ENCODE measurements around the gene PCGF1.

PCGF1 gene

GRCh38 chr2:74546004-74546403 is 38.5 kb upstream of the PCGF1 start:
- no peak for TF ChIP-seq ZFX (IDR thresholded peaks at IDR 0.05)
- TF ChIP-seq, protein P1, sequence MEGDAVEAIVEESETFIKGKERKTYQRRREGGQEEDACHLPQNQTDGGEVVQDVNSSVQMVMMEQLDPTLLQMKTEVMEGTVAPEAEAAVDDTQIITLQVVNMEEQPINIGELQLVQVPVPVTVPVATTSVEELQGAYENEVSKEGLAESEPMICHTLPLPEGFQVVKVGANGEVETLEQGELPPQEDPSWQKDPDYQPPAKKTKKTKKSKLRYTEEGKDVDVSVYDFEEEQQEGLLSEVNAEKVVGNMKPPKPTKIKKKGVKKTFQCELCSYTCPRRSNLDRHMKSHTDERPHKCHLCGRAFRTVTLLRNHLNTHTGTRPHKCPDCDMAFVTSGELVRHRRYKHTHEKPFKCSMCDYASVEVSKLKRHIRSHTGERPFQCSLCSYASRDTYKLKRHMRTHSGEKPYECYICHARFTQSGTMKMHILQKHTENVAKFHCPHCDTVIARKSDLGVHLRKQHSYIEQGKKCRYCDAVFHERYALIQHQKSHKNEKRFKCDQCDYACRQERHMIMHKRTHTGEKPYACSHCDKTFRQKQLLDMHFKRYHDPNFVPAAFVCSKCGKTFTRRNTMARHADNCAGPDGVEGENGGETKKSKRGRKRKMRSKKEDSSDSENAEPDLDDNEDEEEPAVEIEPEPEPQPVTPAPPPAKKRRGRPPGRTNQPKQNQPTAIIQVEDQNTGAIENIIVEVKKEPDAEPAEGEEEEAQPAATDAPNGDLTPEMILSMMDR (conservative IDR thresholded peaks at IDR 0.05) = no peak
- no peak overlapping the region for H3K27ac ChIP-seq

DNA sequence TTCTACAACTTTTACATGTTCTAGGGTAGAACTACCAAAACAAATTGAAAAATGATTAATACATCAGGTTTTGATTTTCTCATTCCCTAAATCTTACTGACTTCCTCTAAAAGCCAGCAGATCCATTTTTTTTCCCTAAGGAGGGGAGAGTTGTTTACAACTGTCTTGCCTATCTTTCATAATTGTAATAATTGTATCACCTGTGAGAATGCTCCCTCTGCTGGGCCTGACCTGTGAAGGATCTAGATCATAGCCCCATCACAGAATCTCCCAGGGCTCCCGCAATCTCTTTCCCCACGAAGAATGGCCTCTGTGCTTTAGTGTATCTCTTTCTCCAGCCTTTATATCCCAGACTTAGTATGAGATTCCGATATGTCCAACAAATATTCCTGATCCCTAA is 37.1 kb upstream of the PCGF1 start:
- TF ChIP-seq, protein P1 (conservative IDR thresholded peaks at IDR 0.05) = peak; percentile 30
- no peak for TF ChIP-seq ZFX (IDR thresholded peaks at IDR 0.05)
- no peak overlapping the region for H3K27ac ChIP-seq

DNA sequence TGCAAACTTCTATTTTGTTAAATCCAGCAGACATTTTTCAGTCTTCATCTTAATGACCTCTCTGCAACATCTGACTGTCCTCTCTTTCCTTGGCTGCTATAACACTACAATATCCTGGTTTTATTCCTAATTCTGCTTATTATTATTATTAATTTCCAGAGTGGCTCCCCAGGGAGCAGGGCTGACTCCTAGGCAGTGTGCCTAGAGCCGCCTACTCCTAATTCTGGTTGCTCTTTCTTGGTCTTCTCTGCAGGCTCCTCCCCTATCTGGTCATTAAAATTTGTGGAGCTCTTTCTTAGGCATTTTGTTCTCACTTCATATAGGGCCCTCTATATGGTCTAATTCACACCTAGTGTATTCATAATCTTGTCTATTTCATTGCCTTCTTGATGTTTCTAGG is 35.5 kb upstream of the PCGF1 start:
- TF ChIP-seq, protein P1 (conservative IDR thresholded peaks at IDR 0.05) = no peak
- no peak for TF ChIP-seq ZFX (IDR thresholded peaks at IDR 0.05)
- no peak overlapping the region for H3K27ac ChIP-seq

- TF ChIP-seq, protein P1 (conservative IDR thresholded peaks at IDR 0.05) = no peak
- TF ChIP-seq ZFX (IDR thresholded peaks at IDR 0.05) = no peak
- H3K27ac ChIP-seq = no peak overlapping the region
Observed at GRCh38 chr2:74540291-74540690, 32.8 kb upstream of the PCGF1 start.

- no peak for TF ChIP-seq ZFX (IDR thresholded peaks at IDR 0.05)
- TF ChIP-seq, protein P1 (conservative IDR thresholded peaks at IDR 0.05) = no peak
- no peak overlapping the region for H3K27ac ChIP-seq
Observed at GRCh38 chr2:74538881-74539339, 31.4 kb upstream of the PCGF1 start.

DNA sequence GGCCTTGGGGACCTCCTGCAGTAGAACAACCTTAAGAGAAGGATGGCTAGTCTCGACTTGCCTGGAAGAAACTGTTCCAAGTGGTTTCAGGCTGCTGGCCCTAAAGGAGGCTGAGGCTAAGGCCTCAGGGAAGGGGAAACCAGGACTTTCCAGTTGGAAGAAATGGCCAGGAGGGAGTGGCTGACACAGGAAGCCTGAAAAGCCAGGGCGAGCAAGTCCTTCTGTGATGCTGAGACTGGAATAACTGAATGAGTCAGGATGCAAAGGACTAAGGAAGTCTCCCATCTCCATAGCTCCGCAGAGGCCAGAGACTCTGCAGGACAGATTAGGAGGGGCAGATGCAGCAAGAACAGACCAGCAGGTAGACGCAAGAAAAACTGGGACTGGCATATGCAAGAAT is 29.6 kb upstream of the PCGF1 start:
- TF ChIP-seq ZFX (IDR thresholded peaks at IDR 0.05) = no peak
- TF ChIP-seq, protein P1 (conservative IDR thresholded peaks at IDR 0.05) = no peak
- H3K27ac ChIP-seq = no peak overlapping the region

DNA sequence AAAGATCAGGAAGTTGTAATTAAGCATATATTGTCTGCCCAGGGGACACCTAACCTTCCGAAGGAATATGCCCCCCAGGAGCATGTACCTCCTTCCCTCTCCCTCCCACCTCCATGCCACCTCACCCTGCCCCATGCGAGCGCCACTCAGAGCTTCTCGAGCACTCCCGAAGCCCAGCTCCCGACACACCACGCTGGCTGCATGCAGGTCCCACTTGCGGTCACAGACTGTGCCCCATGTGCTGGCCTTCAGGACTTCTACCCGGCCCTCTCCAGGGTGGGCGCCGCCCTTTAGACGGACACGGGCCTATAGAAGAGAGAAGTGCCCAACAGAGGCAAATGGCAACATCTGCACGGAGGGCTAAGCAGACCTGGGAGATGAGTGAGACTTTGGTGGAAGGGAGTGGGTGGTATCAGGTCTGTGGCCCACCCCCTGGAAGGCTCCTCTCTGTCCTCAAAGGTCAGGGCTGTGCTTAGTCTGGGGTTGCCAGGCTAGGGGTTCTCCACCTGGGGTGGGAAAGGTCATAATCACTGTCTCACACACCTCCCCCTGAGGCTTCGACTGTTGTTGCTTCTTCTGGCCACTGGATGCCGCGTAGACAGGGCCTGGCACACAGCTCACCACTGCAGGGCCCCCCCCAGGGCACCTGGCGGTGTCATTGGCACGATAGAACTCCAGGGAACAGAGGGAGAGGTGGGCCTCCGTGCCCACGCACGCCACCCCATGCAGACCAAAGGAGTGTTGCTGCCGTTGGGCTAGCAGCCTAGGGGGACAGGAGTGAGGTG is 28.9 kb upstream of the PCGF1 start:
- H3K27ac ChIP-seq = no peak overlapping the region
- TF ChIP-seq, protein P1 (conservative IDR thresholded peaks at IDR 0.05) = no peak
- no peak for TF ChIP-seq ZFX (IDR thresholded peaks at IDR 0.05)

All from C4-2B (cell line).